Activated CD4-positive, CD25-positive, alpha-beta regulatory T cell treated with anti-CD3 and anti-CD28 coated beads, Interleukin-2, amount 50 U/mL, for 24 hours (primary cell): Measurements from ENCODE around the gene NUP133.
A peak's percentile ranks its signal among the peaks of the same experiment; 100 is the strongest.
"Not testable (repeated sequence)": the region's sequence is repeated elsewhere in the genome, so short reads cannot be mapped to it uniquely, and the experiment has no call there.

Experiments used
- ATAC-seq, 2 donors: fragments of 150-1000 bp; cut with Tn5 transposase; one replicate each; pipeline ENCODE4 v1.10.0; 2021; ENCODE audit warnings: mild to moderate bottlenecking in 1 of 2, moderate library complexity in 1 of 2

NUP133 gene

DNA sequence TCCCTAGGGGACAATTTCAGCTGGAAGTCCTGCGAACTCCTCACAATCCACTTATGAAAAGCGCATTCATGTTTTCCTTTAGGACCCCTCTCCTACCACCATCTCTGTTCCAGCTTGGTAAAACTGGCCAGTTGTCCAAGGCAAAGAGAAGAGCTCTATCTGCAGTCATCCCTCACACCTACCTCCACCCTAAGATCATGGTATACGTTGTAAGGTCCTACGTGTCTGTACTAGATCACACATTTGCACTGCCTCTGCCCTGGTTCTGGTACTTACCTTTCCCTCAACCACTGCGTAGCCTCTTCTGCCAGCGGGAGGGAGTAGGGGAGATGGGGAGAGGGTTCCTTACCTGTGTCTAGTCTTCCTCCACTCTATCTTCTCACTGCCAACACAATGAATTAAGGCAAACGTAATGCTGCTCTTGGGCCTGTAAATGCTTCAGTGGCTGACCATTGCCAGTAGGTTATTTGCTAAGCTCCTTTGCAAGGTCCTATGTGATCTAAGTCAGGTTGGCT, 739 bp upstream of the NUP133 start:
- no peak for ATAC-seq

DNA sequence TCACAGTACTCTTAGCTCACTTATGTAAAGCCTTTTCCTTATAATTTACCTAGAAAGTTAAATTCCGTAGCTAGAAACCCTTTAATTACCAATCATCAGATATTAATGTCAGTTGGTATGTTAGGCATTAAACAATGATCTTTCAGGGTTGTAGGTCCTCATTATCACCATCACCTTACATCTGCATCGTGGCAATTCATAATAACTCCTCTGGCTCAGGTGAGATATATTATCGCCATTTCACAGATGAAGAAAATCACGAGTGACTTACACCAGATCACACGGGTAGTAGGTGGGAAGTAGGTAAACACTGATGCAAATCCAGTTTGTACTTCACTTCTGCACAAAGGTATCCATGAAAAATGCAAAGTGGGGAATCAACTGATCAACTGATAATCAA, 639 bp downstream of the NUP133 start:
- ATAC-seq = no peak

DNA sequence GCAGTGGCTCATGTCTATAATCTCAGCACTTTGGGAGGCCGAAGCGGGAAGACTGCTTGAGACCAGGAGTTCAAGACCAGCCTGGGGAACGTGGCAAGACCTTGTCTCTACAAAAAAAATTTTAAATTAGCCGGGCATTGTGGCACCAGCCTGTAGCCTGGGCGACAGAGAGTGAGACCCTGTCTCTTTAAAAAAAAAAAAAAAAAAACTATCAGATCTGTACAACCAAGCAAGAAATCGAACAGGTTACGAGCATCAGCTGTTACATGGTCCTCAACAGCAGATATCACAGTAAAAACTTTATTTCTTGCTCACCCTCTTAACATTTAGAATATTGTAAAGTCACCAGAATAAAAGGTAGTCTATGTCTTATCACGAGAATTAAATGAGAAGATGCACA, 1.5 kb downstream of the NUP133 start:
- no peak for ATAC-seq

DNA sequence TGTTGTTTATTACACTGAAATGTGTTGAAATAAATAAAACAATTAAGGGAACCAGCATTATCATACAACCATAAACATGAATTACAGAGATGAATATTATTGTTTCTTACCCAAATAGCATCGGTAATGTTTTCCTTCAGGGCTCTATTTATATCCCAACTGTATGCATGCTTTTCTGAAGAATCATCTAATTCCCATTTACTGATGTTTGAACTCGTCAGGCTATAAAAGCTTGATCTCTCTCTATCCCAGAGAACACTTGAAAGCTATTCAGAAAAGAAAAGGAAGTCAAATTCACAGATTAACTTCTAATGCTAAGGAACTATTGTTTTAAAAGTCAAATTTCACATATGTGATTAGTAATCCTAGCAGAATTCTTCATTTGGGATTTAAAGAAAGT, 12.4 kb downstream of the NUP133 start:
- ATAC-seq = no peak

DNA sequence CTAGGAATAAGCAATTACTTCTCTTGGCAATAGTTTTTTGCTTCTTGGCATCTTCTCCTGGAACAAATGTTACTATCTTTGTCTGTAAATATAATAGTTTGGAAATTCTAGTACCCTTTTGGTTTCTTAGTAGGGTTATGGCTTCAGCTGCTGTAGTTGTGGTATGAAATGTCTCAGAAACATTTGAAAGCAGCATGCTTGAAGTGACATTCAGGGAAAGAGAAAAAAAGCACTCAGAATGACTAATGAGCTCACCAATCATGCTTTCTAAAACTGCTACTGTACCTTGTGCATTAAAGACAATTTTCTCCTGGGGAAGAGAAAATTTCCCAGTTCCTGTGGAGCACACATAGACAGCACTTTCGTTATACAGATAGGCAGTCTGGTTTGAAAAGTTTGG, 21.0 kb downstream of the NUP133 start:
- no peak for ATAC-seq

DNA sequence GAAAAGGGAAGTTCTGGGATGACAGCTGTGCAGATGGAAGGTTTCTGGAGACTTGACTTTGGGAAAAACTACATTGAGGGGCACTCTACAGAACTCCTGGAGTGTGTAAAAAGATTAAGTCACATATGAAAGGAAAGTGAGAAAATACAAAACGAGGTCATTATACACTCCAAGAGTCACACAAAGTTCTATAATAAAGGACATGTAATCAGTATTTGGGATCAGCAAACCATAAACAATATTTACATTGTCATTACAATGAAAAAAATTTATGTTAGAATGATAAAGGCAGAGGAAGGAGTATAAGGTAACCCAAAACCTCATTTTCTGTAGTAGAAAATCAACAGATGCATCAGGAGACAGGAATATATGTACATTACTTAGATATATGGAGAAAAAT, 22.8 kb downstream of the NUP133 start:
- no peak for ATAC-seq

DNA sequence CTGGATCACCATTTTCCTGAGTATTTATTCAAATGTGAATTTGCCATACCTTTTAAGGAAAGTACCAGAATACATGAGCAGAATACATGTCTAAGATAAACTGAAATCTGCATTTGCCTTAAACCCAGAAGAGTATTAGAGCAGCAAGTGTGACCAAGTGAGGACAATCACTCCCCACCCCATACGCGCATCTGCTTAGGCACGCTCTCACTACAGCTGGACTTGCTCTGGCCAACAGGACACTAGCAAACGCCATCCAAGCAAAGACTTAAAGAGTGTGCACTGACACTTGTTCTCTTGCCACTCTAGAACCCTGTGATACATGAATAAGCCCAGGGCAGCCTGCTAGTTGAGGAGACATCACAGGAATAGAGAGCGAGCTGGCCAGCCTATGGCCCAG, 25.6 kb downstream of the NUP133 start:
- no peak for ATAC-seq

DNA sequence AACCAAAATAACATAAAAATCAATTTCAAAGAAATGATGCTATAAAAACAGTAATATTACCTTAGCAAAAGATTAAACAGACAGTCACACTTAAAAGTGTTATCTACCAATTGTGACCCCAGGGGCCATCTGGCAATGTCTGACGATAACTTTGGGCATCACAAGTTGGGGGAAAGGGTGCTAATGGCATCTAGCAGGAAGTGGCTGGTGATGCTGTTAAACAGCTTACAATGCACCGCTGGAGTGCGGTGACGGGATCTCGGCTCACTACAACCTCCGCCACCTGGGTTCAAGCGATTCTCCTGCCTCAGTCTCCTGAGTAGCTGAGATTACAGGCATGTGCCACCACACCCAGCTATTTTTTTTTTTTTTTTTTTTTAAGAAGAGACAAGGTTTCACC, 27.6 kb downstream of the NUP133 start:
- ATAC-seq = no peak

DNA sequence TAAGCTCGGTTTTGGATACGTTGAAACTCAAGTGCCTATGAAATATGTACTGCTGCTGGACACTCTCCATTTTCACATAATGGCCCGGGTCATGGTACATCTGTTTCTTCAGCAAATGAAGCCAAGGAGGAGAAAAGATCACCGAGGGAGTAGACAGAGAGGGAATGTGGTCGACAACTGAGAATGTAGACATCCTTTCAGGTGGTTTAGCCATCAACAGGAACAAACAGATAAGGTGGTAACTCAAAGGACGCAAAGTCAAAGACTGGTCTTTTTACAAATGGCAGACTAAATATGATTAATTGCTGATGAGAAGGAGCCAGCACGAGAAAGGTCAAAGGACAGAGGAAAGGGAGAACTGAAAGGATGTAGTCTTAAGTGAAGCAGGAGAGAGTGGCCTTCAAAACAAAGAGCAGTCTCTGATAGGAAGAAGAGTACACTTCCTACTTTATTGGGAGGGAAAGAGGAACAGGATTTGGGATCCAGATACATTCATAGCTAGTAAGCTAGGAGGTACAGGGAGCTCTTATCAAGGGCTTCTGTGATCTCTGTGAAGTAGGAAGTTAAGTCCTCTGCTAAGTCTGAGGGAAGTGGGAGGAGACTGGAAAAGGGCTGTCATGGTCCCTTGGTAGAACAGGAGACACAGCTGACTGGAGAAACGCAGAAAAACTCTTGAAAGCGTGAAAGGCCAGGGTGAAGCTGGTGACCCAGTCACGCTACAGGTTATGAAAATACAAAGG, 28.3 kb downstream of the NUP133 start:
- no peak for ATAC-seq

DNA sequence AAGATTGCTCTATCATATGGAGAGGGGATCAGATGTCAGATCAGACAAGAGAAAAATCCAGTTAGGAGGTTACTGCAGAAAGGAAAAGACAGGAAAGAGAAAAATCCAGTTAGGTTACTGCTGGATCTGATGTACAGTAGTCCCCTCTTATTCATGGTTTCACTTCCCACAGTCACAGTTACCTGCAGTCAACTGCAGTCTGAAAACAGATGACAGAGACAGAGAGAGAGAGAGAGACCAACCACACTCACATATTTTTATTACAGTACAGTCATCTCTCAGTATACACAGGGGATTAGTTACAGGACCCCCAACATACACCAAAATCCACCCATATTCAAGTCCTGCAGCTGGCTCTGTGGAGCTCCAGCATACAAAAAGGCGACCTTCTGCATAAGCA, 29.3 kb downstream of the NUP133 start:
- peak in 1 of 2 donors; percentile 61 for ATAC-seq

DNA sequence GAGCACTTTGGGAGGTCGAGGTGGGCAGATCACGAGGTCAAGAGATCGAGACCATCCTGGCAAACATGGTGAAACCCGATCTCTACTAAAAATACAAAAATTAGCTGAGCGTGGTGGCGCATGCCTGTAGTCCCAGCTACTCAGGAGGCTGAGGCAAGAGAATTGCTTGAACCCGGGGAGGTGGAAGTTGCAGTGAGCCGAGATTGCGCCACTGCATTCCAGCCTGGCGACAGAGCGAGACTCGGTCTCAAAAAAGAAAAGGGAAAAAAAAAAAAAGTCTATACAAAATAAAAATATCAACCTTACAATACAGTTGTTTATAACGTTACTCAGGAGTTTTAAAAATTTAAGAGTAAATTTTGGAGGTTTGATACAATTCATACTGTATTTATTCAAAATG, 32.3 kb downstream of the NUP133 start:
- not testable (repeated sequence) for ATAC-seq

DNA sequence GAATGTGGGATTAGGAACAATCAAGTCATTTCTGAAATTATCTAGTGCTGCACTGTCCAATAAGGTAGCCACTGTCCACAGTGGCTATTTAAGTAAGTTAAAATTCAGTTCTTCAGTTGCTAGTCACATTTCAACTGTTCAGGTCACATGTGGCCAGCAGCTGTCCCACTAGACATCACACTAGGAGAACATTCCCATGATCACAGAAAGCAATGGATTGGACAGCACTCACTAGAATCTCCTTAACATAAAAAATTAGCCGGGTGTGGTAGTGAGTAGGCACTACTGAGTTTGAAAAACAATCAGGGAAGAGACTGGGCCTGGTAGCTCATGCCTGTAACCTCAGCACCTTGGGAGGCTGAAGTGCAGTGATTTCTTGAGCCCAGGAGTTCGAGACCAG, 33.6 kb downstream of the NUP133 start:
- no peak for ATAC-seq

DNA sequence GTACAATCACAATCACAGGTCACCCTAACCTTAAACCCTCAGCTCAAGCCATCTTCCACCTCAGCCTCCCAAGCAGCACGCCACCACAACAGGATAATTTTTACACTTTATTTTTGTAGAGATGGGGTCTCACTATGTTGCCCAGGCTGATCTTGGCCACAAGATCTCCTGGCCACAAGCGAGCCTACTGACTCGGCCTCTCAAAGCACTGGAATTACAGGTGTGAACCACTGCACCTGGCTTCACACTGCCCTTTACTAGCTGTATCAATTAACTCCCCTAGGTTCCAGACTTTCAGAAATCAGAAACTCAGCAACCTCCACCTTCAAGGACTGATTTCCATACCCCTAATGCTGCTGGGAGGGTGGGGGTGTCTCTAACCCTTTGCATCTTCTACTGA, 37.0 kb downstream of the NUP133 start:
- ATAC-seq = no peak

DNA sequence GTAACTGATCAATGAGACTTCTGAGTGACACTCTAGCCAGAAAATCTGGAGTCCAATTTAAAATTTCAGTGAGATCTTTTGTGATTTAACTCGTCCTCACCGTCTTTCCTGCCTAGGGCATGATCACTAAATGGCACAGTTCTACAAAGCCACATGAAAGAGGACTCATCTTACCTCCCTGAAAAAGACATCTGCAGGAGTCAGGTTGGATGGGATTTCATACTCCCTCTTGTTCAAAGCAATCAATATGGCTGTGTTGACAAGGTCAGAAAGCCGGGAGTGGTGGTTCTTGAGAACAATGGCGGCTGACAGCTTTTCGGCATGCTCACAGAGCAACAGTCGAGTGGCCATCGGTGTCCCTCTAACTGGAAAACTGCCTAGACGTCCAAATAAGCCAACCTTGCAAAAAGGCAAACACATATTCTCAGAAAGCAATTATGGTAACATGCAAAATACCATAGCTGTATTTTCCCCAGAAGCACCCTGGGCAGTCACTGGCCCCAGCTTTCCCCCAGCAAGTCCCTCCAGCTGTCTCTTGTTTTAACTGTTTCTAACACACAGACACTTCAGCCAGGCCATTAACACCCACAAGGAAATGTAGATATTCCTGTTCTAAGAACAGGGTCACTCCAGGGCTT, 37.6 kb downstream of the NUP133 start:
- ATAC-seq = no peak

DNA sequence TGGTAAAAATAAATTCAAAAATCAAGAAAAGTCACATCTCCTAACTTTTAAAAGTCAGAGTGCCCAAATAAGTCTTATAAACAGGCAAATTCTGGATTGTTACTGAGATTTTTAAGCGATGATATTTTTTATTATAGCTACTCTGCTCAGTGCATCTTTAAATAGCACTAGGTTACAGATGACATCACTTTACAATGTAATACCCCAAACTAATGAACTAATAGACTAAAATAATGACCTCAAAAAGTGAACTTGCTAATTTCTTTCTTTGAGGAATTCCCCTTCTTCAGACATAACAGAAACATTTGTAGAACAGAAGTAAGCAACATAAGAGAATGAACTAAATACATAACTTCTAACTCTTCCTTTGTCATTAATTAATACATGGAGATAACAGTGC, 41.3 kb downstream of the NUP133 start:
- ATAC-seq = no peak

DNA sequence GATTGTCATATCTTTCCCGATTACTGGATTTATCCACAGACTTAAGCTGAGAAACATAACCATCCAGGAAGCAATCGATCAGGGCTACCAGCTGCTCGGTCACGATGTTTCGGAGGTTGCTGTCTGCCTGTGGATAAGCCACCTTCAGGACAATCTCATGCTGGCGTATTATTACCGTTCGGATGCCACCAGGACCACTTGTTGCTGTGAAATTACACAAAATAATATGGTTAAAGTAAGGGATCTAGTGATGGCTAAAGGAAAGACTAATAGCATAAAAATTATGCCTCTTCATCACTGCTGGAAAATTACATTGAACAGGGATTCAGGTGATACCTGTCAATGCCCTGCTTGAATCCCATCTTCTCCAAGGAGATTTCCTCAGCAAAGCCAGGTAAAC, 43.5 kb downstream of the NUP133 start:
- no peak for ATAC-seq

DNA sequence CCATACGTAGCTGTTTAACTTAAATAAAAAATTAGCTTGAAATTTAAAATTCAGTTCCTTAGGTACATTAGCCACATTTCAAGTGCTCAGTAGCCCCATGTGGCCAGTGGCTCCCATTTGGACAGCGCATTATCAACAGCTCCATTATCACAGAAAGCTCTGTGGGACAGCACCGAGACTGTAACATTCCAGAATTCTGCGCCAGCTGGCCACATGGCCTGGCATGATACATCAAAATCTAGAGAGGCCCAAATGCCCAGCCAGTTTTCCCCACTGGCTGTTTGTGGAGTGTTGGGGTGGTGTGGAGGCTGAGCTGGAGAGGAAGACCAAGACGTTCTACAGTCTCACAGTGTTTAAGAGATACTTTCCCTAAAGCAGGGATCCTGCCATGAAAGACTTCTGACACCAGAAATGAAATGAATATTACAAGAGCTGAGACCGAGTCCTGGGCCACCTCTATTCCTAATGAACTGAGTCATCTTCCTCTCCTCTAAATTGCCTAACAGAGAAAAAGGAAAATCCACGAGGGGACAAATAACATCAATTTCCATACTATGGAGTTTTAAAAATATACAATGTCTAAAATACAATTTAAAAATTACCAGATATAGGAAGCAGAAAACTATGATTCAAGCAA, 47.0 kb downstream of the NUP133 start:
- ATAC-seq = no peak

DNA sequence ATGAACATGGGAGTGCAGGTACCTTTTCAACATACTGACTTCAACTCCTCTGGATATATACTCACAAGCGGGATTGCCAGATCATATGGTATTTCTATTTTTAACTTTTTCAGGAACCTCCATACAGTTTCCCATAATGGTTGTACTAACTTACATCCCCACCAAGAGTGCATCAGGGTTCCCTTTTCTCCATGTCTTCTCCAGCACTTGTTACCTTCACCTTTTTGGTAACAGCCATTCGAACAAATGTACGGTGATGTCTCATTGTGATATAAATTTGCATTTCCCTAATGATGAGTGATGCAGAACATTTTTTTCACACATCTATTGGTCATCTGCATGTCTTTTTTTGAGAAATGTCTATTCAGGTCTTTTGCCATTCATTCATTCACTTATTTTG, 48.3 kb downstream of the NUP133 start:
- no peak for ATAC-seq

DNA sequence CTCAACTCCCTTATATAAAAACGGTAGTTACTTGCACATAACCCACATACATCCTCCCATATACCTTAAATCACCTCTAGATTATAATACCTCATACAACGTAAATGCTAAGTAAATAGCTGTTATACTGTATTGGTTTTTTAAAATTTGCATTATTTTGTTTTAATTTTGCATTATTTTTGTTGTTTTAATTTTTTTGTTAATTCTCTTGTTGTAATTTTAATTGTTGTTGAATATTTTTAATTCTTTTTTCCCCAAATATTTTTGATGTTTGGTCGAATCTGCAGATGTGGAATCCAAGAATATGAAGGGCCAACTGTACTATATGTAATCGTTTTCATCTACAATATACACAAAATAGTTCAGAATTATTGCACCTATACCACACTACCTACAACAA, 50.7 kb downstream of the NUP133 start:
- no peak for ATAC-seq

DNA sequence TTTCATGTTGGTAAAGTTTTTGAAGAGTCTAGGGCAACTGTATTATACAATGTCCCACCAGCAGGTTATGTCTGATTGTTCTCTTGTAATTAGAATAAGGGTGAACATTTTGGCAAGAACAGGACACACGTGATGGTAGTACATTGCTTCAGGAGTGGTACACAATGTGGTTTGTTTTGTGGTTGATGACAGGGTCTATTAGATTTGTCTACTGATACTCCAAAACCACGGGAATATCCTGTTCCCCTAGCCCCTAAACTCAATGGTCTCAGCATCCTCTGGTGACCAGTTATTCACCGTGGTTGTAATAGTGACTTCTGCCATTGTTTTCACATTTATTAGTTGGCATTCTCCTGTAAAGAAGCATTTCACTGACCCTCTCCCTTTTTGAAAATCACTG, 52.1 kb downstream of the NUP133 start:
- no peak for ATAC-seq

DNA sequence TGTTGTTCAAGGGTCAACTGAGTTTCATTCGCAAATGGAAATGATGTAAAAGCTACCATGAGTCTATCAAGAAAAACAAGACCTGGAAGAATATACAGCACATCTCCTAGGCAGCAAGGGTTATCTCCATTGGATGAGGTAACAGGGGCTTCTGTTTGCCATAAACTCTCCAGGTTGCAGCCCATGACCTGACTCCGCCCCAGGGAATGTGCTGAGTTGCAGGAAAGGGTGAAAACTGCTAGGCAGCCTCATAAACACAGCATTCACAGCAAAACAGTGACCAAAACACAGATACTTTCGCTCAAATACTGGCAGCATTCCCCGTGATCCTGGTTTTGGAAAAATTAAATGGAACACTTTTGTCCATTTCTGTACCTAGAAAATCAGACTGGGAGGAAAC, 54.1 kb downstream of the NUP133 start:
- ATAC-seq = no peak

DNA sequence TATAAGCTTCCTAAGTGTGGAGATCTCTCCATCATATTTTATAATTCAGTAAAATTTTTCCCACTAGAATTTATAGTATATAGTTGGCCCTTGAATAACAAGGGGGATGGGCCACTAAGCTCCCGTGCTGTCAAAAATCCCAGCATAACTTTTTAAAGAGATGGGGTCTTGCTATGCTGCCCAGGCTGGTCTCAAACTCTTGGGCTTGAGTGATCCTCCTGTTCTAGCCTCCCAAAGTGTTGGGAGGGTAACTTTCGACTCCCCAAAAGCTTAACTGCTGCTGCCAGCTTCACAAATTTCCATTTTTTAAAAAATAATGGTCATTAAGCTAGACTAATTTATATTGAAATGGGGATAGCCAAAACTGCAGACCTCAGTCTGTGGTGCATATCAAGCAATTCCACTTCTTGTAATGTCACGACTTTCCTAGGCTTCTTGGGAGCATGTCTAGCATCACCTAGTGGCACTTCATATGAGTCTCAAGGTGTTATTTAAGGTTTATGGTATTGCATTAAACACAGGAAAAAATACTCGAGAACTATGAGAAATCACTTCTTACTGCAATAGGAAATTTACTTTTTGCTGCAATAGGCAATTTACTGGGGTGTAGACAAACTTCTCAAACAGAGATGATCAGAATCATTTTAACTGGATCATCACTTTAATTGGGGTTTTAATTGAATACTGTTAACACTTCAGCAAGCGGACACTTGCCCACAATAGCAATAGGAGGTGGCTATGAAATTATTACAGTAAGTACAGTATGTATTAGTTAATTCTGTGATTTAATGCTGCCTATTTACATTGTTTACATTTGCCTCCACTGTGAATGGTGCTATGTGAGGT, 55.0 kb downstream of the NUP133 start:
- no peak for ATAC-seq

DNA sequence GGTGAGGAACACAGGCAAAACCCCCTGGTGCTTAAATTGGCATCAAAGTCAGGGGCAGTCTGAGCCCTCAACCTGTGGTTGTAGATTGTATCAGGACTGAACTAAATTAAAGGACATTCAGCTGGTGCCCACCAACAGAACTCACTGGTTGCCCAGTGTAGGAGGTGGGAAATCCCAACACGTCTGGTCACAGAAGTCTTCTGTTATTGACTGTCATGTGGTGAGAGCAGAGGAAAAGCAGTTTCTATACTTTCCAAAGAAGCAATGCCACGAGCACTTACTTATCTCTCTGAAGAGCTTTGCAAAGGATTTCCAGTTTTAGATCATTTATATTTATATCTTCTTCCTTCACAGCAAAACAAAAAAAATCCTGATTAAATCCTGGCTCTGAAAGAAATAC, 59.3 kb downstream of the NUP133 start:
- ATAC-seq = no peak
